Neural cell (in vitro differentiated cells): Measurements from ENCODE around the gene PLOD3. TPM values are rescaled to one million over a fixed set of nuclear protein-coding genes. Genes with fewer than 3 reads are reported as not detected.

Source experiments
- H2AFZ ChIP-seq: fragments of 200-600, 300-800 bp; sonication (generic), shearing (Covaris generic); 2 replicates; pipeline ENCODE4 v1.6.0; 2014; ENCODE audit warnings: low read depth, mild to moderate bottlenecking, antibody characterized with exemption, low read length, moderate library complexity
- H3F3A ChIP-seq: fragments of 200-600 bp; shearing (Covaris generic); 2 replicates; pipeline ENCODE4 v1.6.1; 2016; ENCODE audit warnings: mild to moderate bottlenecking, moderate library complexity, mixed read lengths, antibody characterized with exemption, low read length; ENCODE audit not compliant: insufficient read depth, poor library complexity, severe bottlenecking
- H3K27ac ChIP-seq: fragments of 200-600, 300-800 bp; sonication (generic), shearing (Covaris generic); 2 replicates; pipeline ENCODE4 v1.5.1; 2014; ENCODE audit warnings: mild to moderate bottlenecking, low read length, moderate library complexity
- H3K27me3 ChIP-seq: fragments of 300-800, 200-600 bp; sonication (generic), shearing (Covaris generic); 2 replicates; pipeline ENCODE4 v1.6.0; 2014; ENCODE audit warnings: mild to moderate bottlenecking, low read depth, low read length, moderate library complexity; ENCODE audit not compliant: insufficient read depth
- H3K36me3 ChIP-seq: fragments of 300-800, 200-600 bp; sonication (generic), shearing (Covaris generic); 2 replicates; pipeline ENCODE4 v1.5.1; 2014; ENCODE audit warnings: mild to moderate bottlenecking, antibody characterized with exemption, low read length, moderate library complexity; ENCODE audit not compliant: insufficient read depth
- H3K4me2 ChIP-seq: fragments of 300-800, 200-600 bp; sonication (generic), shearing (Covaris generic); 2 replicates; pipeline ENCODE4 v1.6.0; 2014; ENCODE audit warnings: mild to moderate bottlenecking, low read length
- H3K4me3 ChIP-seq: fragments of 300-800, 200-600 bp; sonication (generic), shearing (Covaris generic); 2 replicates; pipeline ENCODE4 v1.5.1; 2014; ENCODE audit warnings: mild to moderate bottlenecking, low read length, moderate library complexity
- H3K79me2 ChIP-seq: fragments of 200-600 bp; shearing (Covaris generic); replicated peaks from 2 replicates; pipeline ENCODE4 v1.6.0; 2014; ENCODE audit warnings: mild to moderate bottlenecking, low read length, moderate library complexity; ENCODE audit not compliant: insufficient read depth
- H3K9ac ChIP-seq: fragments of 300-800, 200-600 bp; sonication (generic), shearing (Covaris generic); 2 replicates; pipeline ENCODE4 v1.6.1; 2016; ENCODE audit warnings: mild to moderate bottlenecking, low read length, mixed read lengths
- H3K9me2 ChIP-seq: fragments of 200-600 bp; shearing (Covaris generic); 2 replicates; pipeline ENCODE4 v1.6.1; 2016; ENCODE audit warnings: mild to moderate bottlenecking, low read length, mixed read lengths; ENCODE audit not compliant: insufficient read depth
- H3K9me3 ChIP-seq: fragments of 200-600, 300-800 bp; sonication (generic), shearing (Covaris generic); 2 replicates; pipeline ENCODE4 v1.6.1; 2016; ENCODE audit warnings: mild to moderate bottlenecking, mixed run types, low read length, moderate library complexity, mixed read lengths
- H4K20me1 ChIP-seq: fragments of 200-600 bp; shearing (Covaris generic); 2 replicates; pipeline ENCODE4 v1.6.1; 2016; ENCODE audit warnings: mild to moderate bottlenecking, mixed run types; ENCODE audit not compliant: insufficient read depth
- CTCF ChIP-seq: fragments of 450-650 bp; IDR thresholded peaks from 2 replicates; pipeline ENCODE4 v1.5.1; 2014; ENCODE audit warnings: antibody characterized with exemption, mild to moderate bottlenecking, moderate library complexity; ENCODE audit not compliant: poor library complexity, severe bottlenecking
- EZH2 ChIP-seq: fragments of 200-600, 300-800 bp; shearing (Covaris generic), sonication (generic); IDR thresholded peaks from 2 replicates; pipeline ENCODE4 v1.6.1; 2014; ENCODE audit warnings: antibody characterized with exemption, low read length, borderline replicate concordance, mild to moderate bottlenecking; ENCODE audit not compliant: insufficient read depth, poor library complexity, severe bottlenecking
- MXI1 ChIP-seq: fragments of 450-650 bp; conservative IDR thresholded peaks from 2 replicates; pipeline ENCODE4 v1.6.1; 2014; ENCODE audit warnings: antibody characterized with exemption, mild to moderate bottlenecking; ENCODE audit not compliant: poor library complexity, severe bottlenecking
- POLR2AphosphoS5 ChIP-seq: IDR thresholded peaks from 2 replicates; pipeline ENCODE4 v1.6.1; 2012
- RAD21 ChIP-seq: fragments of 450-650 bp; conservative IDR thresholded peaks from 2 replicates; pipeline ENCODE4 v1.6.1; 2014; ENCODE audit warnings: antibody characterized with exemption, mild to moderate bottlenecking, moderate library complexity
- SMC3 ChIP-seq: fragments of 450-650 bp; conservative IDR thresholded peaks from 2 replicates; pipeline ENCODE4 v1.6.1; 2014; ENCODE audit warnings: antibody characterized with exemption, mild to moderate bottlenecking, moderate library complexity; ENCODE audit not compliant: poor library complexity
- TAF1 ChIP-seq: IDR thresholded peaks from 2 replicates; pipeline ENCODE4 v1.6.1; 2012; ENCODE audit warnings: low read depth
- polyA plus RNA-seq: library from polyadenylated mRNA; depleted of rRNA; stranded (reverse); fragments of >200 nt; gene quantifications from 2 replicates; pipeline ENCODE4 v1.2.3, GENCODE V29; 2014
- TF ChIP-seq, protein P1 (sequence below): IDR thresholded peaks from 2 replicates; pipeline ENCODE4 v1.6.1; 2012; ENCODE audit warnings: borderline replicate concordance

Gene PLOD3
- polyA plus RNA-seq, 1 donor from 2014 or later: 19.2 TPM

DNA sequence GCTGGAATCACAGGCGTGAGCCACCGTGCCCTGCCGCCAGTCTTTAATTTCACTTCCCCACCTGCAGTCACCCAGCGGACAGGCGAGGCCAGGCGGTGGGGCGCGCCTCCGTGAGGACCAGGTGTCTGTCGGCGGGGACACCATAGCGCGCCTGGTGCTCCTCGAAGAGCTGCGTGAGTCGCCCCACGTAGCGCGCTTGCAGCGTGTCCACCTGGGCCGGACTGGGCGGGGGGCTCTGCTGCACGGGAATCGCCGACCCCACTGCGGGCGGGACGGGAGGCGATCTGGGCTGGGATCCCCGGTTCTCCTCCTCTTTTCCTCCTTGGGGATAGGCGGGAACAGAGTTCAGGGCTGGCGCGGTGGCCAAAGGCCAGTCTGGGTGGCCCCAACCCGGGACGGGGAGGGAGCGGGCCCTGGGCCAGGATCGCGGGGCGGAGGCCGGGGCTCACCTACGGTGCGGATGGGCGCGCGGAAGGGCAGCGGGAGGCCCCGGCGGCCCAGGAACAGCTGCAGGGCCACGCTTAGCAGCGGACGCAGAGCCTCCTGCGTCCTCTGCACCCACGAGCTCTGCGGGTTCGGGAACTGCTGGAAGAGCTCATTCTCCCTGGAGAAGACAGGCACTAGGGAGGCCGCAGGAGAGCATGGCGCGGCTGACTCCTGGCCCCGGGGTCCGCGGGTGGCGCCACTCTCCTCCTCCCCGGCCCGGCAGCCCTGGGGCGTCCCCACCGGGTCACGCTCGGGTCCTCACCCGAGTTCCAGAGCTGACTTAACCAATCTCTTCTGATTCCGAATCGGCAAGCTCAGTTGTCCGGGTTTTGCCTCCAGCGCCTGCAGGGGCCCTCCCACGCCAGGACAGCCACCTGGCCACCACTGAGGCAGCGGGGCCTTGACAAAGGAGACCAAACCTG lies 15.4 kb downstream of the PLOD3 start (continued):
- TF ChIP-seq, protein P1, sequence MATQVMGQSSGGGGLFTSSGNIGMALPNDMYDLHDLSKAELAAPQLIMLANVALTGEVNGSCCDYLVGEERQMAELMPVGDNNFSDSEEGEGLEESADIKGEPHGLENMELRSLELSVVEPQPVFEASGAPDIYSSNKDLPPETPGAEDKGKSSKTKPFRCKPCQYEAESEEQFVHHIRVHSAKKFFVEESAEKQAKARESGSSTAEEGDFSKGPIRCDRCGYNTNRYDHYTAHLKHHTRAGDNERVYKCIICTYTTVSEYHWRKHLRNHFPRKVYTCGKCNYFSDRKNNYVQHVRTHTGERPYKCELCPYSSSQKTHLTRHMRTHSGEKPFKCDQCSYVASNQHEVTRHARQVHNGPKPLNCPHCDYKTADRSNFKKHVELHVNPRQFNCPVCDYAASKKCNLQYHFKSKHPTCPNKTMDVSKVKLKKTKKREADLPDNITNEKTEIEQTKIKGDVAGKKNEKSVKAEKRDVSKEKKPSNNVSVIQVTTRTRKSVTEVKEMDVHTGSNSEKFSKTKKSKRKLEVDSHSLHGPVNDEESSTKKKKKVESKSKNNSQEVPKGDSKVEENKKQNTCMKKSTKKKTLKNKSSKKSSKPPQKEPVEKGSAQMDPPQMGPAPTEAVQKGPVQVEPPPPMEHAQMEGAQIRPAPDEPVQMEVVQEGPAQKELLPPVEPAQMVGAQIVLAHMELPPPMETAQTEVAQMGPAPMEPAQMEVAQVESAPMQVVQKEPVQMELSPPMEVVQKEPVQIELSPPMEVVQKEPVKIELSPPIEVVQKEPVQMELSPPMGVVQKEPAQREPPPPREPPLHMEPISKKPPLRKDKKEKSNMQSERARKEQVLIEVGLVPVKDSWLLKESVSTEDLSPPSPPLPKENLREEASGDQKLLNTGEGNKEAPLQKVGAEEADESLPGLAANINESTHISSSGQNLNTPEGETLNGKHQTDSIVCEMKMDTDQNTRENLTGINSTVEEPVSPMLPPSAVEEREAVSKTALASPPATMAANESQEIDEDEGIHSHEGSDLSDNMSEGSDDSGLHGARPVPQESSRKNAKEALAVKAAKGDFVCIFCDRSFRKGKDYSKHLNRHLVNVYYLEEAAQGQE: no peak
- TF ChIP-seq POLR2AphosphoS5 (no peak), SMC3 (no peak)

DNA sequence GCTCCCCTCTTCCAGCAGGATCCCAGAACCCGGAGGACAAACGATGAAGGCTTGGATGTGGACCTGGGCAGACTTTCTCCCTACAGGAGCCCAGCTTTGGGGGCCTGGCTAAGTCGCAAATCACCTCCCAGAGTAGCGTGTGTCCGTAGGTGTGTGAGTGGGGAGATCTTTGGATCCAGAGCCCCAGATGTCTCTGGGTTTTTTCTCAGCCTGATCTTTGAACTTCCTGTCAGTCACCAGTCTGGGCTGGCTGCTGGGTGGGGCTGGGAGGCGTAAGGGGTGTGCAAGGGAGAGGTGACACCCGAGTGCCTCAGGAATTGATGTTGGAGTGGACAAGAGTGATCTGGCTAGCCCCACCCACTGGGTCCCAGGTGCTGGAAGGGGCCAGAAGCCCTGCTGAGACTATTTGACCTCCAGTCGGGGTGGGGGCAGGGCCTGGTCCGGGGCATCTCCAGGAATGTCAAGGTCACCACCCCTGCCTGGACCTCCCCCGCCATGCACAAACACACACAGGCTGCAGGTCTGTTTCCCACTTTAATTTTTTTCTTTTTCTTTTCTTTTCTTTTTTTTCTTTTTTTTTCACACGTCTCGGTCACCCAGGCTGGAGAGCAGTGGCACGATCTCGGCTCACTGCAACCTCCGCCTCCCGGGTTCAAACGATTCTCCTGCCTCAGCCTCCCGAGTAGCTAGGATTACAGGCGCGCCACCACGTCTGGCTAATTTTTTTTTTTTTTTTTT lies 16.4 kb downstream of the PLOD3 start, which contains the start of gene MOGAT3:
Gene MOGAT3, minus strand, starts transcription at position 175 of the 738 bp plus-strand sequence. CDS start 182 bp downstream, outside the sequence.
- Histone ChIP-seq H2AFZ (no peak within 1 kb of the TSS), H3K27ac (no peak within 1 kb of the TSS), H3K36me3 (no peaks in the 10 kb centered on the region), H3K79me2 (no peaks in the 10 kb centered on the region), H3F3A (no peaks in the 10 kb centered on the region), H3K9me3 (no peaks in the 10 kb centered on the region), H4K20me1 (no peaks in the 10 kb centered on the region), H3K4me2 (no peak within 1 kb of the TSS), H3K27me3 (peaks cover 31% of the 10 kb centered on the region), H3K9me2 (no peaks in the 10 kb centered on the region), H3K9ac (no peak within 1 kb of the TSS), H3K4me3 (no peak within 1 kb of the TSS)
- TF ChIP-seq, protein P1: no peak
- no peak for TF ChIP-seq TAF1
- TF ChIP-seq CTCF: no peak
- no peak for TF ChIP-seq EZH2
- no peak for TF ChIP-seq MXI1
- TF ChIP-seq RAD21: no peak
- no peak for TF ChIP-seq POLR2AphosphoS5
- TF ChIP-seq SMC3: no peak
